Midbrain (tissue), 1 donor: Measurements from ENCODE around the gene ESYT1.

ENCODE experiments used
- DNase-seq: peaks from one replicate; lab custom pipeline; 2025; lab: John Stamatoyannopoulos, UW

The ESYT1 gene

DNA sequence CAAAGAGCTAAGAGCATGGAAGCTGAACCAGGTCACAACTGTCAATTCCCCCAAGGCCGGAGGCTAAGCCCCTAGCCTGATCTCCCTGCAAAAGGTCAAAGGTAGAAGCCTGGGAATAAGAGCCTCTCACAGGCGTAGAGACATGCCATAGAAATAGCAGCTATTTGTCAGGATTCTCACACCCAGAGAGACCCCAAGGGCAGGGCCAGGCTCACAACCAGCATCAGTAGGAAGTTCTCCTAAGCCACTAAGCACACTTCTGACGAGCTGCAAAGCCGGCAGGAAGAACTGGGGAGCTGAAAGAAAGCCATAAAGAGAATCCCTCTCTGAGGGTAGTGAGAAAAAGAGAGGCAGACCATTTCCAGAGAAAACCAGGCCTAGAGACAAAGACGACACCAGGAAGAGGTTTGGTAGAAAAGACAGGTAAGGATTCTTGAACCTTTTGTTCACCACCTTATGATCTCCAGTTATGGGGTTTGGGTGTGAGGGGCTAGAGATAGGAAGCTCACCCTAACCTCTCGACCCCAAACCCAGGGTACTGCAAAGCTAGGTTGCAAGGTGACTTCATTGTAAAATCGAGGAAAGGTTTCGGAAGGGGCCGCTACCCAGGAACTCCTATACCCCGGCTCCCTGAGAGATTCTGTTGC is 60.2 kb downstream of the ESYT1 start:
- DNase-seq: no peak

DNA sequence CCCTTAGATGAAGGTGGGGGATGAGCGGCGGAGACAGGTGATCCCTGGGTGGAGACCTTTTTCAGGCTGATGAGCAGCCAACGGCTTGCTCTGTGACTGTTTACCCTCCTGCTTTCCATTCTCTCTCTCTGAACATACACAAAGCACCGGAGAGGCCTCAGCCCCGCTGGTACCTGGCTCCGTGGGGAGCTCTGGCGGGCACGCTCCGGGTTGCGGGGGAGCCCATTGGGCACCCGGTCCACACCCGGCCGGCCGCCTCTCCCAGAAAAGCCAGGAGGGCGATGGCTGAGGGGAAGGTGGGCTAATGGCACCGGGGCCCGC is 60.7 kb downstream of the ESYT1 start:
- no peak for DNase-seq

DNA sequence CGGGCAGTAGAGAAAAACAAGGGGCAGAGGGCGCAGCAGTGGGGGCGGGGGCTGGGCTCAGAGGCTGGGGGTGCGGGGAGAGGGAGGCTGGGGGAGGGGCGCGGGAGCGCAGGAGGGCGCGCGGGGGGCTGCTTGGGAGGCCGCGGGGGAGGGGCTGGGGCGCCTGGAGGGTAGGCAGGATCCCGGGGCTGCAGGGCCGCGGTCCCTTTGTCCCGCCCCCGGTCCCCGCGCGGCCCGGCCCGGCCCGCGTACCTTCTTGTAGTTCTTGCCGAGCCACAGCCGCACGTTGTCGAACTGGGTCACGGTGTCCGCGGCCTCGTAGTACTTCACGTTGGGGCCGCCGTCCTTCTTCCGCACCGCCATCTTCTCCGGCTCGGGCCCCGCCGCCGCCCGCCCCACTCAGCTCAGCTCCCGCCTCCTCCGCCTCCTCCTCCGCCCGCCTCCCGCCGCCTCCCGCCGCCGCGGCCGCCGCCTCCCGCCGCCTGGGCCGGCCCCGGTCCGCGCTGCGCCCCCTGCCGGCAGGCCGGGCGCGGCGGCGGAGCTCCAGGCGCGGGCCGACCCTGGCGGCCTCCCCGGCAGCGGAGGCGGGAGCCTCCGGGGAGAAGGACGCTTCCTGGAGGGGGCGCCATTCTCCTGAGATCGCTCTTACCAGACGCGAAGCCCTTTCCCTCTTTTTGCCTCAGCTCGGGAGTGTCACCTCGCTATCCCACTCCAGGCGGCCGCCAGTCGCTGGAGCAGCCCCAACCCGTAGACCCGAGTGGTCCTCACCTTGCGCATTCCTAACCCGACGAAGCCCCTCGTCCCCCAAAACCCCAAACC is 61.2 kb downstream of the ESYT1 start, which contains the start of gene SMARCC2:
TSS of gene SMARCC2 (minus strand) at position 385 of the 819 bp plus-strand sequence. CDS start at position 363, 22 bp downstream.
- DNase-seq: peak; percentile 86

DNA sequence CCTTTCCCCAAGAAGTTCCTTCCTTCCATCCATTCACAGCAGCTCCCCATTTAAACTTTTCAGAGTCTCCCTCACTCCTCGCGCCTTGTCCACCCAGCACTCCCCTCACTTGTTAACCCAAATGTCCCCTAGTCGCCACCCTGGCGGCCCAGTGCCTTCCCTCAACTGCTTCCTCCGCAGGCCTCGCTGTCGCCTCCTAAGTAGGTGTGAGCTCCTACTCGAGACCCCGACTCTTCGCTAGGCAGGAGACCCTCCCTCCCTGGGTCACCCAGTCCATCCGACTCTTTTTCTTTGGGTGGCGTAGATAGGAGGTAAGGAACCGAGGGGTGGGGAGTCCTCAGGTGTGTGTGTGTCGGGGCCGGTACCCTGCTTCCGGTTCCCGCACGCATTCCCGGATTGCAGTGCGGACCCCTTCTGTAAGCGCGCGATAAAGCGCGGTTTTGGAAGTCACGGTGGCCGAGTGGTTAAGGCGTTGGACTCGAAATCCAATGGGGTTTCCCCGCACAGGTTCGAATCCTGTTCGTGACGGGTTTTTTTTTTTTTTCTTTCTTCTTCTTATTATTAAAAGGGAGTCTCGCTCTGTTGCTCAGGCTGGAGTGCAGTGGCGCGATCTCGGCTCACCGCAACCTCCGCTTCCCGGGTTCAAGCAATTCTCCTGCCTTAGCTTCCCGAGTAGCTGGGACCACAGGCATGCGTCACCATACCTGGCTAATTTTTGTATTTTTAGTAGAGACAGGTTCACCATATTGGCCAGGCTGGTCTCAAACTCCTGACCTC is 62.0 kb downstream of the ESYT1 start:
- peak; percentile 79 for DNase-seq

DNA sequence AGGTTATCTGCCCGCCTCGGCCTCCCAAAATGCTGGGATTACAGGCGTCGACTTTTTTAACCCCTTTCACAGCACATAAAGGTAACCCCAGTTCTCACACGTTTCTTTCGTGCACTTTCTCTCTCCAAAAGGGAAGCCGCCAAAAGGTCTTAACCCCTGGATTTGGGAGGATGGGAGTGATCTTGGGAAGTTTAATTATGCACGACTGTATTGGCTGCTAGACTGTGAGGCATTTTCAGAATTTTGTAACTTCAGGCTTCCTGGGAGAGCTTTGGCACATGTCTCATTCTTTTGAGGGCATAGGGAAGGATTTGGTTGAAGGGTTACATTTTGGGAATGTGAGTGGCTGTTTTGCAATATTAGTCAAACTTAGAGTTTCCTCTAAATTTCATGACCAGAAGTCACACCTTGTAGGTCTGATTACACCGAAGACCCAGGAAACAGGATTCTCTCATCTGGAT is 62.7 kb downstream of the ESYT1 start:
- no peak for DNase-seq

DNA sequence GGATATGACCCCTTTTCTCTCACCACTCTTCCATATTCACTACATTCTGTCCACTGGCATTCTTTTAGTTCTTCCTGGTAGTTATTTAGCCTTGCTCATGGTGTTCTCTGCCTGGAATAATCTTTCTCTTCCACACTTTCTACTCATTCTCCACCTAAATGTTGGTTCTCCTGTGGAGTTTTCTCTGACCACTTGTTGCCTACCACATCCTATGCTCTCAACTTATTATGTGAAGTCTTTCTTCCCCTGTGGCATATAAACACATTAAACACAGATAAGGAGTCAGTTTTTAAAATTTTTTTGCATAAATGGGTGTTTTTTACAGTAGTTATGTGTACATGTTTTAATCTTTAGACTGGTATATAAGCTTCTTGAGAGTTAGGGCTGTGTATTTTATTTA is 64.5 kb downstream of the ESYT1 start:
- DNase-seq: no peak

DNA sequence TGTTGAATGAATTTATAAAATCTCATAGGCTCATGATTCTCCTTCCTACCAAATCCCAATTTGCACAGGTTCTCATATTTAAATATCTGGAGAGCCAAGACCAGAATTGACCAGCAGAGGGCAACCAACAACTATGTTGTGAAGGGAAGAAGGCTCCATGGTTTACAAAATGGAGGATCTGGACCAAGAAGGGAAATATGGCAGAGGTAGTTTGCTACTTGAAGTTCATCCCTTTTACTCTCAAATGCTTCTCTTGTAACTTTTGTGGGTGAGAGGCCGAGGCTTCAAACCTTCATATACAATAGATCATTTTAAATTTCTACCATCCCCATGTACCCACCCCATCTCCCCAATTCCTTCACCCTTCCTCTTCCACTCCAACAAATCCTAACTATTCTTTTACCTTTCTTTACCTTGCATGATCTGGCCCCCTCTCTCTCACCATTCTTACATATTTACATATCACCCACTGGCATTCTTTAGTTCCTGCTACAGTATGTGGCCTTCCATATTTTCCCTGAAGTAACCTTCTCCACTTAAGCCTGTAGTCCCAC is 65.0 kb downstream of the ESYT1 start:
- peak; percentile 82 for DNase-seq
